Stimulated activated CD4-positive, alpha-beta T cell treated with anti-CD3 and anti-CD28 coated beads, Interleukin-4, amount 100 ng/mL, for 4 hours (primary cell): ENCODE results near the gene MED13L.

ENCODE experiments used
- DNase-seq, 2 experiments: peaks; one replicate each; pipeline ENCODE4 v3.0.0-alpha.2; 2020

Gene MED13L

DNA sequence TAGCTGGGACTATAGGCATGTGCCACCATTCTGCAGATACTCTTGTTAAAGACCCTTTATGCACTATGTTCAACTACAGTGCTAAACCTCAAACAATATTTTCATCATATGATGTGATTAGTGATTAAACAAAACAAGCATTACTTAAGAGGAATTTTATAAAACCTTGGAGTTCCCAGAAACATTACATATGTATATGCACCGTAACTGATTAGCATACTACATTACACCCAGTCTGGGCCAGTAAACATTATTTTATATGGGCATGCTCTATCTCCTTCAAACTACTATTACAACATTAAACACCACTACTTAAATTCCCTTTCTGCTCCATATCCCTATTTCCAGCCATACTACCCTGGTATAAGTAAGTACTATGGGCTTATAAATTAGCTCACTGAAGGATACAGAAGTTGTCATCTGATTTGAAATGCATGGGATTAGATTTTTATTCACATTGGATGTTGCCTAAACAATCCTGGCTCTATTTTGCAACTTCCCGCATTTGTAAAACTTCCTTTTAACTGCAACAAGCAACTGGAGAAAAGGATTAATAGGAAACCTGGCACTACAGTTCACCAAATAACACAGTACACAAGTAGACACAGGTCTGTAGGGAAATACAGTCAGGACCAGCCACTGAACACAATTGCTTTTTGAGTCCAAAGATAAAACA, 205.8 kb downstream of the MED13L start:
- no peak for DNase-seq

DNA sequence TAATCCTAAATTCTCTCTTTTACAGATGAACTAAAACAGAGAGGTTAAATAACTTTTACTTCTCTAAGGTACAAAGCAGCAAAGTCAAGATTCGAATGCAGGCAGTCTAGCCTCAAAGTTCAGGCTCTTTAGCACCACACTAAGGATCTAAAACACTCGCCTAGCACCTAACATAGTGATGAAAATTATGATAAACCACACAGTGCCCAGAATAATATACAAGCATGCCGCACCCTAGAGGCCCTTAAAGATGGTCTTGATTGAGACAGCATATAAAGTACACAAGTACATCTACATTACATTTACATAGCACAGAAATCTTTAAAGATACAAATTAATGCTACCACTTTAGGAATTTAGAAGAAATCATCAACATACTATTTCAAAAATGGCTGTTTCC, 207.0 kb downstream of the MED13L start:
- no peak for DNase-seq

DNA sequence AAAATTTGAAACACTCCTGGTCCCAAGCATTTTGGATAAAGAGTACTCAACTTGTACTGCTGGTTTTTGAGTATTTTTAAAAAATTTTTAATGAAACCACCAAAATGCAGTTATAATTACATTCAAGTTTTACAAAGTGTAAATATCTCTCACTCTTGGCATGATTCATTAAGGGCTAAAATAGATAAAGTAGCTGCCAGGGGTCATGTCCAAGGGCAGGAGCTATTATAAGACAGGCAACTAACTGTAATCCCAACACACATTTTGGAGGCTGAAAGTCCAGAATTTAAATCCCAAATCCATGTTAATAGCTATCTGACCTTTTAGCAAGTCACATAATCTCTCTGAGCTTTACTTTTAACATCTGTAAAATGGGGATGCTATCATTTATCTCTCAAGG, 207.6 kb downstream of the MED13L start:
- DNase-seq, result no peak

DNA sequence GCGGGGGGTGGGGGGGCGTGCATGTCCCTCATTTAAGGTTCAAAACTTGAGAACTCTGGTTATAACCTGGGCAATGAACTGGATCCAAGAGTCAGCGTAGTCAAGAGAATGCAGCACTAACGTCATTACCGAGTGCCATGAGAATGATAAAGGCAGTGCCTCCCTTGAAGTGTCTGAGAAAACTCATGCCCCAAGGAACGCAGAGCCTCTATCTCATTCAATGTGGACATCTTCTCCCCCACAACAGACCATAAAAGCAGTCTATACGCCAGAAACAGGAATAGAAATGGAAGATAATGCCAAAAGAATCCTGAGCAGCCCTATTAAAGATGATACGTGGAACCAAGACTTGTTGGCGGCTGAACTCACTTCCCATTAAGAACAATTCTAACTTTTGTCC, 208.6 kb downstream of the MED13L start:
- no peak for DNase-seq

DNA sequence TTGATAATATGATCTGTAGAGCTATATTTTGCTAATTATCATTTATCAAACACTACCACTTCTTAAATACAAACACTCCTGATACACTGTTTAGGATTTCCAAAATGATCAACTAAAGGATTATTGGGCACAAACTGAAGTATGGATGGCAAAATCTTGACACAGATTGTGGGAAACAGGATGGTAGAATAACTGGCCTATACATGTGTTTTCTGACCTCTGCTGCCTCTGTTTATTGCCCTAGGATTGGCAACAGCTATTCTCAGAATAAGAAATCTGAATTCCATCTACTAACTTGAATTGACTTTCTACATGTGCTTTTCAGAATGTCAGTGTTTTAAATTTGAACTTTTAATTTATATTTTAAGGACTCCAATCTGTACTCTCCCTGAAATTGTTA, 209.1 kb downstream of the MED13L start:
- no peak for DNase-seq

DNA sequence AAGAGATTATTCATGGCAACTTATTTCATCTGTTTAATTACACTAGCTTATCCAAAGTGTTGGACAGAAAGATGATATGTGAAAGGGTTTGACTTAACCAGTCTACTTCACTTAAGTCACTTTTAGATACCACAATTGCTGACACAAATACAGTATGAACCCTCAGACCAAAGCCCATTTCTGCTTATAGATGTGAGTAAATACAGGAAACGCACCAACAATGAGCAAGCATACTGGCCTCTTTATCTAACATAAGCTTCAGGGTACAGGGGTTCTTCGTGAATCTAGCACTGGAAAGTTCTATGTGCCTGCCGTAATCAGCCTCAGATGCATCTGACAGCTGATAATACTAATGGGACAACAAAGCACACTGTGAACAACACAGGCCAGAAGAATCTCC, 209.6 kb downstream of the MED13L start:
- no peak for DNase-seq

DNA sequence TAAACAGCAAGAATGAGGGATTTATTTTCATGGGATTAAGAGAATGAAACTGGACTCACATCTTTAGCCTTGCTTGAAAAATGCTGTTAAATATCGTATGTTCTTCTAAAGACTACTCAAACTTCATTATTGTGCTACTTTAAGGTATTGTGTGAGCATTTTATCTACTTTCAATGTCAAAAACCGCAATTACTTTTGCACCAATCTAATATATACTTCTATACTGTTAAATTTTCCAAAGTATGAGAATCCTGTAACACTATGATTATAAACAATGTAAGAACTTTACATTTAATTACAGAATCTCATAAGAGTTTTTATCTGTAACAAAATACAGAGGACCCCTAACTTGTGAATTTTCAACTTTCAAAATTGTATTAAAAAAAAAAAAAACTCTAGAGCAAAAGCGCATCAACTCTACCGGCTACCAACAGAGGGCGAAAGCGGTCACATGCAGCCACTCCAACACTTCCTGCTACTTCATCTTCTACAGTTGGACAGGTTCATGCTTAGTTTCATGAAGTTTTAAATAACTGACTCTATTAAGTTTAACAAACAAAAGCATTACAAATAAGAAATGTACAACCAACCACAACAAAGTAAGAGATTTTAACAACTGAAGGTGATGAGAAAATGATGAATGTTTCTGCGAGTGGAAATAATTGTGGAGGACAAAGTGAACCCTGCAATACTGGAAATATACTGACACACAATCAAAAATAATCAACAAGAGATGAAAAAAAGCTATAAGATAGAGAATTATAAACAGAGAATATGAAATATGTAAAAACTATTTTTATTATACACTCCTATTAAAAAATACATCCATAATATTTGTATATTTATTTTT, 210.9 kb downstream of the MED13L start:
- peak; percentile 35 to 44 for DNase-seq

DNA sequence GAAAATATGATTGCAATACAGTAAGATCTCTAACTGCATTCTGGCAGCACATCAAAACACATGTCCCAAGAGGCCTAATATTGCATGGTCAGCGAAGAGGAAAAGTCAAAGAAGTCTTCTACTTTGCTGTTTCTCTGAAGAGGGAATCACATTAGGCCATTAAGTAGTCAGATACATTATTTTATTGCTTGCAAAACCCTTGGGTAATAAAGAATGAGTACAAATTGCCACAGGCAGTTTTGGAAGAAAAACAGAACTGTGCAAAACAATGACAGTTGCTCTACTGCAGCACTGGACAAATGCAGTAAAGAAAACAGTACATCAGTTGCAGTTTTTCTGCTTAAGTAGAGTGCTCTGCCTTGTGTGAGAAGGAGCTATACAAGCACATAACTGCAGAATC, 211.9 kb downstream of the MED13L start:
- DNase-seq, result no peak

DNA sequence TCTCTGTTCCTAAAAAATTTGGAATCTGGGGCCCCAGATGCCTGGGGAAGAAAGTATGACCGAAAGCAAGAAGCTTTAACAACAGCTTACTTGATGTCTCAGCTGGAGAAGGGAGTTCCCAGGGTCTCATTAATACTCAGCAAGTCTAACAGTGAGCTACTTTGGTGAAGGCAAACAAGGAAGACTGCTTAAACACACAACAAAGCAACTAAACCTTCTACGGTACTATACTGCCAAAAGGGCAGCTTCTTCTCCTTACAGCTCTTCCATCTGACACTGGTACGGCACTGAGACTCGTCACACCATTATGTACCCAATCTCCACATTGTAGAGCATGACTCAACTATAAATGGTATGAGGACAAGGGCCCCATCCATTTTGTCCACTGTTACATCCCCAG, 213.0 kb downstream of the MED13L start:
- DNase-seq, result no peak

DNA sequence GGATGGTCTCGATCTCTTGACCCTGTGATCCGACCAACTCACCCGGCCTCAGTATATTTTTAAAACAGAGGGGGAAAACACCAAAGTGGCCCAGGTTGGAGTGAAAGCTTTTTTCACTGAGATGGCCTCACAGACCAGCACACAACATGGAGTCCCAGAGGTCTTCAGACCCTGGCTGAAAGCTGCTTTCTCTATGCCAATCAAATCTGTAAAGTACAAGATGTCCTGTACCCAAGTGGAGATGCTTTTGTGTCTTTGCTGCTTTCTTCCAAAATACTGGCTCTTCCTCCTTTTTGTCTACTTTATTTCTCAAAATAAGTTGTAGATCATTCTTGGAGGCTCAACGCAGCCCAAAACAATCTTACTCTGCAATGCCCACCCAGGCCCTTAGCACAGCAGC, 214.8 kb downstream of the MED13L start:
- DNase-seq, result no peak

DNA sequence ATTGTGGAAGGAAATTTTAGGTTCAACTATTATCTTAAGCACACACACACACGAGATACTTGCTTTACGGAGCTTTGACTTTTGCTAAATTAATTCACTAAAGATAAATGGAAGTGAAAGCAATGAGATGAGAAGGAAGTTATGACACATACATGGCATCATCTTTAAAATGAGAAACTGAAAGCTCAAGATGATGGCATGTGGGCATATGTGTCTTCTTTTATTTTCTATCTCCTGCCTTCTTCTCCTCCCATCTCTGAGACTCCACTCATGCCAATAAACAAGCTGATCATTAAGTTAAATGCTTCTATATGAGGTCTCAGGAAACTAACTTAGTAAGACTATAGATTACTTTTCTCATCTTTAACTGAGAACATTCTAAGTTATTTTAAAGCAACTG, 216.7 kb downstream of the MED13L start:
- DNase-seq, result no peak

DNA sequence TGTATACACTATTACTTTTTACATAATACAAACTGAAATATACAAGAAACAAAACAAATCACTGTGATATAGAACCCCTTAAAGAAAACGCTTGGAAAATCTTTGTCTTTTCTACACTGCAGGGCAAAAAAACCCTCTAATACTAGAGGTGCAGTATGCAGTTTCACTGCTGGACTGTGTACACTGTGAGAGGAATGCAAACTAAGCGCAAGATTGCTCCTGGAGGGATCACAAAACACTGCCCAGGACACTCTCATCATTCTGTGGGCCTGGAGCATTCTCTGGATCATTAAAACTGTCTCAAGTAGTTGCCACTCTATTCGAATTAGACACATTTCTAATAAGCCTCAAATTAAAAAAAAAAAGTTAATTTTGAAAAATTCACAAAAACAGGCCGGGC, 217.6 kb downstream of the MED13L start:
- no peak for DNase-seq

DNA sequence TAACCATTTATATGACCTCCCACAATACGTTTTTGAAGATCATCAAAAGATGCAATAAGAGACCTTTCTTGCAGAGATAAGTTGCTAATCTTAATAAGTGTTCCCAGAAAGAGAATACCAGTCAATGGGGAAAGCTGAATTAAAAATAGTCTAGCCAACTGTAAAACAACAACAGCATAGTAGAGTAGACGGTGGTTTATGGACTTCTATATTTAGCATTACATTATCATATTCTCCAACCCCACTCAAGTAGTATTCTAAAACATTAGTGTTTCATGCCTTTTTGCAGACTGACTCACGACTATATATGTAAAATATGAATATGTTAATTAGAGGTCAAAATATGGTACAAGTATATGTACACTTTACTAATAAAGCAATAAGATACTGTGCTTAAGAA, 218.9 kb downstream of the MED13L start:
- DNase-seq, result no peak

DNA sequence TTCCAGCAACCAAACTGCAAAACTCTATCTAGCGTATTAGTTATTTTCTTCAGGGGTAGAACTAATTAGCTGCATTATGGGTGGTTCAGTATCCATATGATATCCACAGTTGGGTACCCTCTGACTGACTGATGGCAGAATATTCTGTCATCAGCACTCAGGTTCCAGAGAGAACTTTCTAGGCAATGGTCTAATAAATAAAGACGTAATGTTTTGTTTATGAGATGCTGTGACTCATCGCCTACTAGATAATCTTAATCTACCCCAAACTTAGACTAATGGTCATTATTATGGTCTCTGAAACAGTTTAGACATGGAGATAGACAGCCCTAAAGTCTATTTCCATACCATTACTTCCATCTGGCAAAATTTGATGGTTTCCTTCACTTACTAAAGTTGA, 220.1 kb downstream of the MED13L start:
- no peak for DNase-seq

DNA sequence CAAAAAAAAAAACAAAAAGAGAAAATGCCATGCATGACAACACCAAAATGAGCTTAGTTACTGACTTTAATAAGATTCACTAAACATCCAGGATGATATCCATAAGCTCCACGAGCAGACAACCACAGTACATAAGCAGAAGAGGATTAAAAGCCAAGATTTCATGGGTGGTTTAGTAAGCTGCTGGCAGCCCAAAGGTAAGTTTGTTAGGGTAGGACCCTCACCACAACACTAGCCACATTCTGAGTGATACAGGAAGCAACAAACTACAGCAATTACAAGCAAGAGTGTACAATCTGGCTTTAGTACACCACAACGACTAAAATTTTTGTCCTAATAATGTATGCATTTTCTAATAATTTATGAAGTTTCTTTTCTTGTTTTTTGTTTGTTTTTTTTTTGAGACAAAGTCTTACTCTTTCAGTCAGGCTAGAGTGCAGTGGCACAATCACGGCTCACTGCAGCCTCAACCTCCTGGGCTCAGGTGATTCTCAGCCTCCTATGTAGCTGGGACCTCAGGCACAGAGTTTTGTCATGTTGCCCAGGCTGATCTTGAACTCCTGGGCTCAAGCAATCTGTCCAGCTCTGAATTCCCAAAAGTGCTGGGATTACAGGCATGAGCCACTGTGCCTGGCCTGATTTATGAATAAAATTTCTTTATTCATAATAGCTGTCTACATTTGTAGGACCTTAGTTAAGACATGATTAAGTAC, 221.4 kb downstream of the MED13L start:
- no peak for DNase-seq

DNA sequence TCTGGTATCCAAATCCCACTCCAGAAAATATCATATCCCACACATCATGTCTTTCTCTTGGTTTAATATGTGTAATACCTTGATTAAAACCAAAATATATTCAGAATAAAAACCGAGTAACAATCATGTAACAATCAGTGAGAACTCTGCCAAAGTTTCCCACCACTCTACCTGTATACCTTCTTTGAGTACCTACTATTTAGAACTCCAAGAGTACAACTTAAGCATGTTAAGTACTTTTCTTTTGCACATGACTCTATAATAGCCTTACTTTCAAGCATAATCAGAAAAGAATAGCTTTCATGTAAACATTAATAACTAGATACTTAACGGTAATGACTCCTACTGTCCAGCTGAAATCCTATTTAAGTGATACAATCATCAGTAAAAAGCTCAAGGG, 223.2 kb downstream of the MED13L start:
- DNase-seq, result no peak

DNA sequence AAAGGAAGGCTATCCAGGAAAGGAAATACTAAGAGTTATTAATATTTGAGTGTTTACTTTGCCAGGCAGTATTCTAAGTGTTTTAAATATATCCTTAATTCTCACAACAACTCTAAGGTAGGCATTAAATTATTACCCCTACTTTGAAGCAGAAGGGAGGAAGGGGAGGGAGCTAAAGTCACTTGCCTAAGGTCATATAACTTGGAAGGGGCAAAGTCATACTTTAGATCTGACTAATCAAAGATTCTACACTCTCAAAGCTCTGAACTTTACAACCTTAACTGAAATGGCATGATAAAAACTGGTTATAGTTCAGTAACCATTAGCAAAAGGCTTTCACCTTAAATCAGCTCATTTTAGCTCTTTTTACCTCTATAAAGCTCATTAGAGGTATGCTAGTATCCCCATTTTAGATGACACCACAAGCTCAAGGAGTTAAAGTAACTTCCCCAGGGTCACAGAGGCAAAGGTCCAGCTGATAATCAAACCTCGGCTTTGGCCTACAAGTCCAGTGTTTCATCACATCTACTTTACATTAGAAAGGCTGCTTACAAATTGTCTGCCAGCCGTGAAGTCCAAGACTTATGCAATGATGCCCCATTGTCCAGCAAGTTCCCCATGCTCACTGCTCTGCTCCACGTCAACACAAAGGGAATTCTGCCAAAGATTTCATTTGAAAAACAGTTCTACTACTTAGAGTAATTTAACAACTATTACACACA, 223.9 kb downstream of the MED13L start:
- DNase-seq, result no peak

DNA sequence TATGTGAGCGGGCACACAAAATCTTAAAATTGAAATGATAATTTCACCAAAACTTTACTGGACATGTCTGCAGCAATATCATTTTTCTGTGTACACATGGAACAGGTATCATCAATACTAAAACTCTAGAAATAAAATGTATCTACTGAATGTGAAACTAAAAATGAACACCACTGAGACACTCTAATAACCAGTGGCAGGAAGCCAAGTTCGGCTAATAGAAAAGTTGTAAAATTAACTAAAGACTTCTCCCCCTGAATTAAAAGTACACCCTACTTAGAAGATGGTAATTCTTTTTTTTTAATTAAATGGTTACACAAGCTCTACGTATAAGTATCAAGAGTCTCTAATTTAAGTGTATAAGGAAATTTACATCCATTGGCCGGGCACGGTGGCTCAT, 227.2 kb downstream of the MED13L start:
- DNase-seq, result no peak

DNA sequence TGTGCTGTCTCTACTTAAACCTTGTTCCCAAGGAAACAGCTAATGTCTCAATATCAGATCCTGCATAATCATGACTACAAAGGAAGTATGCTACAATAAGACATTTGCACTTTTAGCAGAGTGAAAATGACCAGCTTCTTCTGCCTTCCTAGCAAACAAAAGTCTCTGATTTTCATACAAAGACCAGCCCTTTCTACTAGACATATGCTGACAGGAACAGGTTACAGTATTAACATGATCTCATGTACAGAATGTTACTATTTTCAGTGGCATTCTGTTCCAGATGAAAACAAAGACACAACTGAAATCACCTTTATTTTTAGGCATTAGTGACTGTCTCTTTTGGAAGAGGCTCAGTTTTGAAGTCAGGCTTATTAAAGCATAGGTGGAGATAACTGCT, 228.6 kb downstream of the MED13L start:
- DNase-seq, result no peak

DNA sequence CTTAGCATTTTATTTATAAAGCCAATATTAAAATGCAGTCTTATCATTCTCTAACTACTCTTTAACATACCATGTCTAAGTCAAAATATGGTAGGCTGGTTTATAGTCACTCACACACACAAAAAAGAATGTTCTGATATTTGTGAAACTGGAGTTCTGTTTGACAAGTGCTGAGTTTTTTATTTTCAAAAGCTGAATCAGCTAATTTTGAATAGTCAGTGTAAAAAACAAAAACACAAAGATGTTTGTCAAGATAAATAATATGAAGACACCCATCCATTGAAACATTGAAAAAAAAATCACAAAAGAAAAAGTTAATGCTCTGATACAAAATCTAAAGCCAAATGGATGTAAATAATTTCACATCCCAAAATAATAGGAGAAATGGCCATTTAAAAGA, 231.5 kb downstream of the MED13L start:
- no peak for DNase-seq

DNA sequence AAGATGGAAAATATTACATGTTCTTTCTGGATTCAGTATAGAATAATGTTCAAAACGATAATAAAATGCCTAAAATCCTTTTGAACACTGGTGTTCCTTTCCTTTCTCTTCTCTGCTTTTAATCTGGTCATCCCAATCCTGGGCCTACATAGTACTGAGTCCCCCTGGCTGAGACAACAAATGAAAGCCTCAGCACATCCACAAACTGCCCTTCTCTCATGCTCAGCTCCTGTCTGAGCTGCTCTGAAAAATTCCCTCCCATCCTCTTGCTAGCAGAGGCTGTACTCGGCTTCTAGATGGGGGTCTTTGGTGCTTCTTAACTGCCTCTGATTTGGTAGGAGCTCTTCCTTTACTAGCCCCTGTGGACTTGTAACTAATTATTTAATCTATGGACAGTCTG, 232.3 kb downstream of the MED13L start:
- no peak for DNase-seq

DNA sequence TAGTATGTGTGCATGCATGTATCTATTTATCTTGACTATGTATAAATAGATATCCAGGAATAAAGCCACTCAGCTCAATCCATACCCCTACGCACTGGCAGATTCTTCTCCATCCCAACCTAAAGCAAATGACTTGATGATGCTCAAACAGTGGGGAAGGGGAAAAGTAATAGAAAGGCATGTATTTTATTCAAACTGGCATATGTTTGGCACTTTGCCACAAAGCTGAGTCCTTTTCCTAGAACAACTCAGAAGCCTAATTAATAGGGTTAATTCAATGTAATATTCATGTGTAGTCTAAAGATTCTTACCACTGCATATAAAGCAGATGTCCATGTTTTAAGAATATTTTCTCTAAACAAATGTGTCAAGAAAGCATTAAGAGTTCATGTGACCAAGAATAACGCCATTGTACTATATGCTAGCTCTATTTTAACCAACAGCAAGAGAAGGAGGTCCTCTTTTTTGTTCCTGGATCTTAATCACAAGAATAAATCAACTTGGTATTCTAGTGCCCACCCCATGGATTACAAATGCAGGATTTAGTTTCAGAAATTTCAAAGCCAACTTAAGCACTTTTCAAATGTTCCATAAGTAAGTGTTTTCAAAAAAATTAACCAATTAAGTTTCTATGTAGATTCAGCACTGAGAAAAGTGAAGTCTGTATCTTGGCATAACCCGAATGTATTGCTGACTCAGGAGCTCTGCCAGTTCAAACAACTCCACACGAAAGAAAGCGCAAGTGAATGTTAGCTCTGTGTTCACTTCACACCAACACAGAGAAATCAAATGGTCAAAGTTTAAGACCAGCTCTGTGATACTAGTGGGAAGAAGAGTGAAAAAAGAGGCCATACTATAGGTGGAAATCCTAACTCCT, 233.6 kb downstream of the MED13L start:
- DNase-seq, result no peak
